Effector memory CD8-positive, alpha-beta T cell (primary cell): ENCODE results near the gene HOXA4.

Source experiments
- ATAC-seq: fragments of 150-1000 bp; cut with Tn5 transposase; replicated peaks from 2 replicates; pipeline ENCODE4 v1.10.0; 2021; ENCODE audit warnings: mild to moderate bottlenecking, moderate library complexity
- DNase-seq, 3 experiments: peaks; one replicate each; pipeline ENCODE4 v3.0.0; 2021
- H3K27ac Mint-ChIP-seq, 2 donors: one replicate each; pipeline ENCODE4 v1.8.0; 2022; ENCODE audit warnings: mild to moderate bottlenecking in 2 of 2, mixed read lengths in 2 of 2, moderate library complexity in 2 of 2
- H3K27me3 Mint-ChIP-seq, 2 donors: one replicate each; pipeline ENCODE4 v1.8.0; 2022; ENCODE audit warnings: mixed read lengths in 2 of 2
- H3K36me3 Mint-ChIP-seq: one replicate; pipeline ENCODE4 v1.8.0; 2022; ENCODE audit warnings: mild to moderate bottlenecking, moderate library complexity, mixed read lengths; ENCODE audit not compliant: insufficient read depth
- H3K4me1 Mint-ChIP-seq, 2 donors: one replicate each; pipeline ENCODE4 v1.8.0; 2022; ENCODE audit warnings: low read depth in 2 of 2, mixed read lengths in 2 of 2
- H3K4me3 Mint-ChIP-seq, 2 donors: one replicate each; pipeline ENCODE4 v1.8.0; 2022; ENCODE audit warnings: mild to moderate bottlenecking in 2 of 2, mixed read lengths in 2 of 2, moderate library complexity in 2 of 2
- H3K9me3 Mint-ChIP-seq, 2 donors: one replicate each; pipeline ENCODE4 v1.8.0; 2022; ENCODE audit warnings: mixed read lengths in 2 of 2

HOXA4 gene

GRCh38 chr7:27097686-27098577 is 32.6 kb downstream of the HOXA4 start:
- ATAC-seq, result no peak
- H3K36me3 Mint-ChIP-seq, result peaks cover 34% of the 10 kb centered on the region
- no peak overlapping the region for H3K27ac Mint-ChIP-seq
- H3K4me1 Mint-ChIP-seq, result peaks cover 32 to 37% of the 10 kb centered on the region in 2 donors
- DNase-seq, result no peak
- H3K27me3 Mint-ChIP-seq, result peaks cover 36 to 60% of the 10 kb centered on the region in 2 donors
- H3K4me3 Mint-ChIP-seq, result peak overlapping the region; percentile 78 to 83
- H3K9me3 Mint-ChIP-seq, result no peaks in the 10 kb centered on the region

- H3K9me3 Mint-ChIP-seq, result no peaks in the 10 kb centered on the region
- H3K27ac Mint-ChIP-seq, result peak overlapping the region; percentile 79 to 84
- H3K36me3 Mint-ChIP-seq, result peaks cover 34% of the 10 kb centered on the region
- H3K4me1 Mint-ChIP-seq, result peaks cover 27 to 31% of the 10 kb centered on the region in 2 donors
- H3K4me3 Mint-ChIP-seq, result peak overlapping the region; percentile 78 to 83
- peaks cover 37 to 60% of the 10 kb centered on the region in 2 donors for H3K27me3 Mint-ChIP-seq
- DNase-seq (no peak), ATAC-seq (peak; percentile 14)
These were observed 33.6 kb downstream of the HOXA4 start for GRCh38 chr7:27096768-27097514.

- ATAC-seq (peak; percentile 90), DNase-seq (peak; percentile 72 to 74 (median 72))
- Mint-ChIP-seq H3K36me3 (peaks cover 26% of the 10 kb centered on the region), H3K27me3 (peaks cover 37 to 60% of the 10 kb centered on the region in 2 donors), H3K4me3 (peak within 1 kb of the TSS; percentile 78 to 83), H3K27ac (peak within 1 kb of the TSS; percentile 79 to 84), H3K4me1 (peaks cover 24 to 29% of the 10 kb centered on the region in 2 donors), H3K9me3 (no peaks in the 10 kb centered on the region)
These were observed 34.4 kb downstream of the HOXA4 start, which contains the start of gene HOXA1 for GRCh38 chr7:27095897-27096767. TSS of gene HOXA1 (minus strand) at chr7:27096000. CDS start at chr7:27095912, 88 bp downstream.

GRCh38 chr7:27095050-27095896 is 35.3 kb downstream of the HOXA4 start:
- H3K27ac Mint-ChIP-seq, result peak overlapping the region; percentile 79 to 84
- peaks cover 18% of the 10 kb centered on the region for H3K36me3 Mint-ChIP-seq
- peaks cover 40 to 60% of the 10 kb centered on the region in 2 donors for H3K27me3 Mint-ChIP-seq
- peaks cover 24 to 29% of the 10 kb centered on the region in 2 donors for H3K4me1 Mint-ChIP-seq
- ATAC-seq (peak; percentile 26), DNase-seq (no peak)
- H3K4me3 Mint-ChIP-seq, result peak overlapping the region; percentile 78 to 83
- no peaks in the 10 kb centered on the region for H3K9me3 Mint-ChIP-seq

- H3K27ac Mint-ChIP-seq, result no peak overlapping the region
- peaks cover 46 to 60% of the 10 kb centered on the region in 2 donors for H3K27me3 Mint-ChIP-seq
- H3K4me1 Mint-ChIP-seq, result peaks cover 24 to 29% of the 10 kb centered on the region in 2 donors
- H3K9me3 Mint-ChIP-seq, result no peaks in the 10 kb centered on the region
- peak overlapping the region; percentile 78 to 83 for H3K4me3 Mint-ChIP-seq
- H3K36me3 Mint-ChIP-seq, result peaks cover 12% of the 10 kb centered on the region
- no peak for DNase-seq
- ATAC-seq, result no peak
These were observed 36.1 kb downstream of the HOXA4 start for GRCh38 chr7:27094304-27095049.

GRCh38 chr7:27093184-27093895 is 37.2 kb downstream of the HOXA4 start:
- H3K27me3 Mint-ChIP-seq, result peaks cover 51 to 60% of the 10 kb centered on the region in 2 donors

DNA sequence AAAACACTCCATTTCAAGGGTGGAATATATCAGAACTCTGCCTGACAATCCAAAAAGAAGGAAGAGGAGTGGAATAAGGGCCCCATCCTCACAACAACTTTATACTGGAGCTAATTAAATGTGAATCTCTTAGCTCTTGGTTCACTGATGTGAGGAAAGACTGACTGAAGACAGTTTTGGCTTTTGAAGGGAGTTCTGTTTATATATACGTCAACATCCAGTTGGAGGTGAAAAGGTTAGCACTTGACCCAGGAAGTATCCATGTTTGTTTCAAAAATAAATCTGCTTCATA is 37.8 kb downstream of the HOXA4 start:
- peaks cover 57 to 59% of the 10 kb centered on the region in 2 donors for H3K27me3 Mint-ChIP-seq
- ATAC-seq (no peak), DNase-seq (no peak)
- H3K4me3 Mint-ChIP-seq, result no peak overlapping the region
- H3K4me1 Mint-ChIP-seq, result peaks cover 18 to 28% of the 10 kb centered on the region in 2 donors
- H3K36me3 Mint-ChIP-seq, result peaks cover 10% of the 10 kb centered on the region
- H3K27ac Mint-ChIP-seq, result no peak overlapping the region
- no peaks in the 10 kb centered on the region for H3K9me3 Mint-ChIP-seq

More at GRCh38 chr7:27093184-27093895, 37.2 kb downstream of the HOXA4 start:
- H3K36me3 Mint-ChIP-seq, result peaks cover 10% of the 10 kb centered on the region
- H3K27ac Mint-ChIP-seq, result no peak overlapping the region
- H3K9me3 Mint-ChIP-seq, result no peaks in the 10 kb centered on the region
- no peak overlapping the region for H3K4me3 Mint-ChIP-seq
- H3K4me1 Mint-ChIP-seq, result peaks cover 19 to 29% of the 10 kb centered on the region in 2 donors
- no peak for ATAC-seq
- DNase-seq, result no peak

DNA sequence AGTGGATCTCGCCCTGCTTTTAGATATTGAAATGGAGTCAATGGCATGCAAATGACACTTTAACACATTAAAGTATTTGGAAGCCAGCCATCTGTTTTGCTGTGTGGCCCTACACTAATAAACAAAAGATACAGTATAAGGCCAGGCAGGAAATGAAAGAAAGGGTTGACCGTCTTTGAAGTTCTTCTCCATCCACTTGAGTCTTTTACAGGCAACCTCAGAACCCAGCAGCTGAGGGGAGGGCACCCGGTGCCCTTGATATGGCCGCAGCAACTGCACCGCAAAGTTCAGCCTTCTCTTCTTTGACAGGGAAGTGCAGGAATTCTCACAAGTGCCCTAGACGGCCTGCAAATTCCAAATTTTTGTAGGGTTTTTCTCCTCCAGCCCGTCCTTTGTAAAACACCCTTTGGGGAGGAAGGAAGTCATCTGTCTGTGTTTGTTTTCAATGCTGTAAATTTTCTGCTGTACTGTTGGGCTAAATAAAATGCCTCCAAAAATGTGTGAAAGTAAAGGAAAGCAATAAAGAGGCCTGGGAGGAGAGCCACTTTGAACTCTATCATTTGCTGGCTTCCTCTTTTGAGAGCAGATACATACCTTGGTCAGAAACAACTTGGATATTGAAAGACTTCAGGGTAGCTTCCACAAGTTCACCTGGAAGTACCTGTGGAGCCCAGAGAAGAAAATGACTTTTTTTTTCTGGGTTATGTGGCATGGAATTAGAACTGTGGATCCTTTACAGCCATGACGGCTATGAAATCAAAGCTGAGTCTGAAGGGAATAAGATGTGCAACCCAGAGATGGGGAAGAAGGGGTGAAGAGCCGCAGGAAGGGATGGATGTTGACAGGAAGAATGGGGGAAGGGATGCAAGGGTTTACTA is 38.4 kb downstream of the HOXA4 start:
- peaks cover 15 to 23% of the 10 kb centered on the region in 2 donors for H3K4me1 Mint-ChIP-seq
- peaks cover 10% of the 10 kb centered on the region for H3K36me3 Mint-ChIP-seq
- ATAC-seq, result no peak
- H3K27me3 Mint-ChIP-seq, result peaks cover 59 to 63% of the 10 kb centered on the region in 2 donors
- DNase-seq, result no peak
- H3K4me3 Mint-ChIP-seq, result no peak overlapping the region
- H3K9me3 Mint-ChIP-seq, result no peaks in the 10 kb centered on the region
- H3K27ac Mint-ChIP-seq, result no peak overlapping the region

- no peak for DNase-seq
- H3K4me3 Mint-ChIP-seq, result no peak overlapping the region
- H3K27ac Mint-ChIP-seq, result no peak overlapping the region
- H3K27me3 Mint-ChIP-seq, result peaks cover 66 to 67% of the 10 kb centered on the region in 2 donors
- peaks cover 5% of the 10 kb centered on the region for H3K36me3 Mint-ChIP-seq
- peaks cover 10 to 16% of the 10 kb centered on the region in 2 donors for H3K4me1 Mint-ChIP-seq
- no peaks in the 10 kb centered on the region for H3K9me3 Mint-ChIP-seq
- no peak for ATAC-seq
These were observed 39.5 kb downstream of the HOXA4 start for GRCh38 chr7:27091105-27091504.

- no peak for ATAC-seq
- Mint-ChIP-seq H3K27ac (no peak overlapping the region), H3K4me3 (peak overlapping the region in 1 of 2 donors; percentile 44), H3K9me3 (no peaks in the 10 kb centered on the region), H3K4me1 (peaks cover 2 to 4% of the 10 kb centered on the region in 2 donors), H3K27me3 (peaks cover 66 to 70% of the 10 kb centered on the region in 2 donors), H3K36me3 (peaks cover 3% of the 10 kb centered on the region)
- DNase-seq, result no peak
These were observed 42.3 kb downstream of the HOXA4 start for GRCh38 chr7:27088002-27088922.
